Measurements from ENCODE around the gene PITPNM1.

- no peak for TF ChIP-seq CTCF (IDR thresholded peaks at IDR 0.05; ENCODE audit: insufficient read depth, low read length, poor library complexity, severe bottlenecking)
- no peak for TF ChIP-seq EZH2phosphoT487 (conservative IDR thresholded peaks at IDR 0.05; ENCODE audit: low read length)
Observed at GRCh38 chr11:67510023-67510345, 4.8 kb upstream of the PITPNM1 start.

All from SU-DHL-6 (cell line).